ENCODE data around the gene ULBP3.

- TF ChIP-seq POLR2A (IDR thresholded peaks at IDR 0.05) (no peak), CTCF (IDR thresholded peaks at IDR 0.05) (no peak)
Observed at GRCh38 chr6:150033207-150033771, 35.6 kb downstream of the ULBP3 start.
